Central memory CD8-positive, alpha-beta T cell (primary cell): ENCODE results near the gene TBCA.

Experiments
- ATAC-seq: fragments of 150-1000 bp; cut with Tn5 transposase; replicated peaks from 2 replicates; pipeline ENCODE4 v1.10.0; 2022; ENCODE audit warnings: mild to moderate bottlenecking, moderate FRiP score, moderate number of reproducible peaks; ENCODE audit not compliant: poor library complexity, severe bottlenecking; ENCODE audit errors: extremely low read depth
- DNase-seq, 2 donors: peaks; one replicate each; pipeline ENCODE4 v3.0.0; 2021; ENCODE audit warnings: low spot score in 2 of 2
- H3K27ac Mint-ChIP-seq: one replicate; pipeline ENCODE4 v1.8.0; 2022; ENCODE audit warnings: low read depth, mild to moderate bottlenecking, moderate library complexity, mixed read lengths
- H3K27me3 Mint-ChIP-seq: one replicate; pipeline ENCODE4 v1.8.0; 2022; ENCODE audit warnings: mixed read lengths
- H3K36me3 Mint-ChIP-seq: one replicate; pipeline ENCODE4 v1.8.0; 2022; ENCODE audit warnings: mild to moderate bottlenecking, moderate library complexity, mixed read lengths; ENCODE audit not compliant: insufficient read depth
- H3K4me1 Mint-ChIP-seq: one replicate; pipeline ENCODE4 v1.8.0; 2022; ENCODE audit warnings: mixed read lengths
- H3K4me3 Mint-ChIP-seq: one replicate; pipeline ENCODE4 v1.8.0; 2022; ENCODE audit warnings: mild to moderate bottlenecking, moderate library complexity, mixed read lengths
- H3K9me3 Mint-ChIP-seq: one replicate; pipeline ENCODE4 v1.8.0; 2022; ENCODE audit warnings: mixed read lengths

TBCA gene

DNA sequence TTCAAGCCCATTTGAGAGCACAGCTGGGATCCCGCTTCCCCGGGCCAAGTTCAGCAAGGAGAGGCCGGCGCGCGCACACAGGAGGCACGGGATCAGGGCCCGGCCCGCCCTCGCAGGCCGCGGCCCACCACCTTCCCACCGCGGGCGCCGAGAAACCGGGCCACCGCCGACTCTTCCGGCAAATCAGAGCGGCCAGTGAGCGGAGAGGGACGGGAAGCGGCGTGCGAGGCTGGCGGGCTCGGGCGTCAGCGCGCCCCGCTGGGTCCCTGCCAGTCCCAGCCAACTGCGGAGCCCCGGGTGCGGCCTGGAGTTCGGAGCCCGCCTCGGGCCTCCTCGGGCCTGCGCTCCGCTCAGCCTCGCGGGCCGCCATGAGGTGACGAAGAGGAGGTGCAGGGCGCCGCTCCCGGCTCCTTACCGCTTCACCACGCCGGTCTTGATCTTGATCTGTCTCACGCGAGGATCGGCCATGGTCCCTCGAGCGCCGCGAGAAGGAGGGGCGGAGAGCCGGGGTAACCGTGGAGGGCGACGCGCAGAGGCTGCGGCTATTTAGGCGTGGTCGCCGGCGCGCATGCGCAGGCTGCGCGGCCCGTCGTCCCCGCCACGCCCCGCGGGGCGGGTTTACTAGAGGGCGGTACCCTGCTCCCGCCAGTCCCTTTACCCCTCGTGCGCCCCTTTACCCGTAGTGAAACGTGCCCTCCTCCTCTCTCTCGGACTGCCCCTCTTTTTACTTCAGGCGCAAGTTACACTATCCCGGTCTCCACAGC, at the start of gene TBCA:
Gene TBCA, minus strand, starts transcription at position 550 of the 764 bp plus-strand sequence. Its CDS starts 82 bp downstream, at position 468.
- peak within 1 kb of the TSS; percentile 90 for H3K4me3 Mint-ChIP-seq
- ATAC-seq (peak; percentile 87), DNase-seq (peak; percentile 88 to 91)
- H3K36me3 Mint-ChIP-seq, result peaks cover 24% of the 10 kb centered on the region
- no peaks in the 10 kb centered on the region for H3K27me3 Mint-ChIP-seq
- H3K9me3 Mint-ChIP-seq, result no peaks in the 10 kb centered on the region
- peak within 1 kb of the TSS; percentile 95 for H3K27ac Mint-ChIP-seq
- peaks cover 39% of the 10 kb centered on the region for H3K4me1 Mint-ChIP-seq

- Mint-ChIP-seq H3K9me3 (no peaks in the 10 kb centered on the region), H3K36me3 (no peaks in the 10 kb centered on the region), H3K4me3 (no peak overlapping the region), H3K4me1 (no peaks in the 10 kb centered on the region), H3K27me3 (peaks cover 37% of the 10 kb centered on the region), H3K27ac (no peak overlapping the region)
- DNase-seq (no peak), ATAC-seq (no peak)
Measured at GRCh38 chr5:77824981-77825380, 48.8 kb upstream of the TBCA start.

DNA sequence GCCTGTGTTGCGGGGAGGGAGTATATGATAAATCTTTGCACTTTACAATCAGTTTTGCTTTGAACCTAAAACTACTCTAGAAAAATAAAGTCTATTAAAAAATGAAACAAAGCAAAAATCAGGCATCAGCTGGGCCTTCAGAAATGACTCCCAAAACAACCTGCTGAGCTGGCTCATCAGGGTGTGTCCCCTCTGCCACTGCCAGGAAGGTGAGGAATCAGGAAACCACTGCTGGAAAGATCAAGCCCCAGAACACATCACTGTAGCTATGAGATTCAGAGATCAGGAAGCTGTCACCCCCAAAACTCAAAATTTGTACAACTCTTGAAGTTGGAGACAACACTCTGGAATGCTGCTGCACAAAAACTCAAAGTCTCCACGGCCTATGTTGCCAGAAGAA, 40.5 kb upstream of the TBCA start:
- DNase-seq (no peak), ATAC-seq (no peak)
- H3K4me1 Mint-ChIP-seq, result no peaks in the 10 kb centered on the region
- no peaks in the 10 kb centered on the region for H3K9me3 Mint-ChIP-seq
- peaks cover 4% of the 10 kb centered on the region for H3K36me3 Mint-ChIP-seq
- peaks cover 41% of the 10 kb centered on the region for H3K27me3 Mint-ChIP-seq
- H3K27ac Mint-ChIP-seq, result no peak overlapping the region
- H3K4me3 Mint-ChIP-seq, result no peak overlapping the region

DNA sequence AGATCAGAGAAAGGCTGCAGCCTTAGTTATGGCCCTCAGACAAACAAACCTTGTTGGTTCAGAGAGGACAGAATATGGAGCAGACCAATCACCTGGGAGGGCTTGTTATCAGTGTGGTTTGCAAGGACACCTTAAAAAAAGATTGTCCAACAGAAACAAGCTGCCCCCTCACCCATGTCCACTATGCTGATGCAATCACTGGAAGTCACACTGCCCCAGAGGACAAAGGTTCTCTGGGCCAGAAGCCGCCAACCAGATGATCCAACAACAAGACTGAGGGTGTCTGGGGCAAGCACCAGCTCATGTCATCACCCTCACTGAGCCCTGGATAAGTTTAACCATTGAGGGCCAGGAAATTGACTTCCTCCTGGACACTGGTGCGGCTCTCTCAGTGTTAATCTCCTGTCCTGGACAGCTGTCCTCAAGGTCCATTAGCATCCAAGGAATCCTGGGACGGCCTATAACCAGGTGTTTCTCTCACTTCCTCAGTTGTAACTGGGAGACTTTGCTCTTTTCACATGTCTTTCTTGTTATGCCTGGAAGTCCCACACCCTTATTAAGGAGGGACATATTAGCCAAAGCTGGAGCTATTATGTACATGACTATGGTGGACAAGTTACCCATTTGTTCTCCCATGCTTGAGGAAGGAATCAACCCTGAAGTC, 36.9 kb upstream of the TBCA start:
- H3K9me3 Mint-ChIP-seq, result peaks cover 6% of the 10 kb centered on the region
- H3K4me1 Mint-ChIP-seq, result no peaks in the 10 kb centered on the region
- no peak for DNase-seq
- H3K36me3 Mint-ChIP-seq, result peaks cover 4% of the 10 kb centered on the region
- H3K27me3 Mint-ChIP-seq, result peaks cover 39% of the 10 kb centered on the region
- no peak overlapping the region for H3K4me3 Mint-ChIP-seq
- ATAC-seq, result no peak
- no peak overlapping the region for H3K27ac Mint-ChIP-seq

DNA sequence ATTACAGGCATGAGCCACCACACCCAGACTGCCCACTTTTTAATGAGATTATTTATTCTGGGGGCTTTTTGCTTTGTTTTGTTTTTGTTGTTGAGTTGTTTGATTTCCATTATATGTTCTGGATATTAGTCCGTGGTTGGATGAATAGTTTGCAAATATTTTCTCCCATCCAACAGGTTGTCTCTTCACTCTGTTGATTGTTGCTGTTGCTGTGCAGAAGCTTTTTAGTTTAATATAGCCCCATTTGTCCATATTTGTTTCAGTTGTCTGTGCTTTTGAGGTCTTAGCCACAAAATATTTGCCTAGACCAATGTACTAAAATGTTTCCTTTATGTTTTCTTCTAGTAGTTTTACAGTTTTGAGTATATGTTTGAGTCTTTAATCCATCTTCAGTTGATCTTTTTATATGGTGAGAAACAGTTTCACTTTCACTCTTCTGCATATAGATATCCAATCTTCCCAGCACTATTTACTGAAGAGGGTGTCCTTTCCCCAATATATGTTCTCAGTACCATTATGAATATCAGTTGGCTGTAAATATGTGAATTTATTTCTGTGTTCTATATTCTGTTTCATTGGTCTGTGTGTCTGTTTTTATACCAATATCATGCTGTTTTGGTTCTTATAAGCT, 30.2 kb upstream of the TBCA start:
- H3K36me3 Mint-ChIP-seq, result no peaks in the 10 kb centered on the region

GRCh38 chr5:77798456-77798855, 22.3 kb upstream of the TBCA start:
- ATAC-seq (no peak), DNase-seq (no peak)
- peaks cover 55% of the 10 kb centered on the region for H3K27me3 Mint-ChIP-seq
- H3K9me3 Mint-ChIP-seq, result peaks cover 15% of the 10 kb centered on the region
- no peak overlapping the region for H3K27ac Mint-ChIP-seq
- H3K4me1 Mint-ChIP-seq, result no peaks in the 10 kb centered on the region
- H3K4me3 Mint-ChIP-seq, result no peak overlapping the region
- no peaks in the 10 kb centered on the region for H3K36me3 Mint-ChIP-seq

More for the DNA sequence above, 30.2 kb upstream of the TBCA start:
- DNase-seq, result no peak
- Mint-ChIP-seq H3K9me3 (peaks cover 13% of the 10 kb centered on the region), H3K27me3 (peaks cover 4% of the 10 kb centered on the region), H3K4me1 (peaks cover 10% of the 10 kb centered on the region), H3K4me3 (peak overlapping the region; percentile 61), H3K27ac (peak overlapping the region; percentile 14)
- no peak for ATAC-seq

GRCh38 chr5:77797136-77797535, 21.0 kb upstream of the TBCA start:
- H3K9me3 Mint-ChIP-seq, result peaks cover 8% of the 10 kb centered on the region
- H3K4me1 Mint-ChIP-seq, result no peaks in the 10 kb centered on the region
- H3K27ac Mint-ChIP-seq, result no peak overlapping the region
- no peaks in the 10 kb centered on the region for H3K36me3 Mint-ChIP-seq
- no peak for DNase-seq
- peaks cover 69% of the 10 kb centered on the region for H3K27me3 Mint-ChIP-seq
- no peak for ATAC-seq
- no peak overlapping the region for H3K4me3 Mint-ChIP-seq

DNA sequence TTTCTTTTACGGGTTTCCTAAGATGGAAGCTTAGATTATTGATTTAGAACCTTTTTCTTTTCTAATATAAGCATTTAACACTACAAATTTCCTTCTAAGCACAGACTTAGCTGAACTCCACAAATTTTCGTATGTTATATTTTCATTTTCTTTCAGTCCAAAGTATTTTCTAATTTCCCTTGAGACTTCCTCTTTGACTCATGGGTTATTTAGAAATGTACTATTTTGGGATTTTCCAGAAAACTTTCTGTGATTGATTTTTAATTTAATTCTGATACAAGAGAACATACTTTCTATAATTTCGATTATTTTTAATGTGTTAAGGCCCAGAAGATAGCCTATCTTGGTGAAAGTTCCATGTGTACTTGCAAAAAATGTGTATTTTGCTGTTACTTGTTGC, 19.7 kb upstream of the TBCA start:
- H3K9me3 Mint-ChIP-seq, result peaks cover 8% of the 10 kb centered on the region
- ATAC-seq, result no peak
- no peaks in the 10 kb centered on the region for H3K4me1 Mint-ChIP-seq
- peaks cover 72% of the 10 kb centered on the region for H3K27me3 Mint-ChIP-seq
- no peaks in the 10 kb centered on the region for H3K36me3 Mint-ChIP-seq
- no peak overlapping the region for H3K4me3 Mint-ChIP-seq
- H3K27ac Mint-ChIP-seq, result no peak overlapping the region
- DNase-seq, result no peak

DNA sequence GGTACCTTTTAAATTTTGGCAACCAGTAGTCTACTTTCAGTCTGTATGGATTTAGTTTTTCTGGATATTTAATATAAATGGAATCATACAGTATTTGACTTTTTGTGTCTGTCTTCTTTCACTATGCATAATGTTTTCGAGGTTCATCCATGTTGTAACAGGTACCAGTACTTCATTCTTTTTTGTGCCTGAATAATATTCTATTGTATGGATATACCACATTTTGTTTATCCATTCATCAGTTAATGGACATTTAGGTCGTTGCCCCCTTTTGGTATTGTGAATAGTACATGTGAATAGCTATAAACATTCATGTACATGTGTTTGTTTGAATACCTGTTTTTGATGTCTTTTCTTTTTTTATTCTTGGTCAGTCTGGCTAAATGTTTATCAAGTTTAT, 19.1 kb upstream of the TBCA start:
- no peaks in the 10 kb centered on the region for H3K36me3 Mint-ChIP-seq
- no peak overlapping the region for H3K4me3 Mint-ChIP-seq
- no peaks in the 10 kb centered on the region for H3K4me1 Mint-ChIP-seq
- DNase-seq (no peak), ATAC-seq (no peak)
- peaks cover 8% of the 10 kb centered on the region for H3K9me3 Mint-ChIP-seq
- peaks cover 70% of the 10 kb centered on the region for H3K27me3 Mint-ChIP-seq
- H3K27ac Mint-ChIP-seq, result no peak overlapping the region

GRCh38 chr5:77791926-77792325, 15.8 kb upstream of the TBCA start:
- H3K27ac Mint-ChIP-seq, result no peak overlapping the region
- peaks cover 37% of the 10 kb centered on the region for H3K27me3 Mint-ChIP-seq
- no peak for DNase-seq
- H3K4me3 Mint-ChIP-seq, result no peak overlapping the region
- peaks cover 8% of the 10 kb centered on the region for H3K9me3 Mint-ChIP-seq
- H3K4me1 Mint-ChIP-seq, result no peaks in the 10 kb centered on the region
- H3K36me3 Mint-ChIP-seq, result no peaks in the 10 kb centered on the region
- no peak for ATAC-seq

GRCh38 chr5:77791356-77791755, 15.2 kb upstream of the TBCA start:
- H3K9me3 Mint-ChIP-seq, result peaks cover 8% of the 10 kb centered on the region
- H3K27me3 Mint-ChIP-seq, result peaks cover 31% of the 10 kb centered on the region
- no peak overlapping the region for H3K4me3 Mint-ChIP-seq
- no peaks in the 10 kb centered on the region for H3K4me1 Mint-ChIP-seq
- H3K36me3 Mint-ChIP-seq, result no peaks in the 10 kb centered on the region
- no peak for DNase-seq
- no peak overlapping the region for H3K27ac Mint-ChIP-seq
- no peak for ATAC-seq

DNA sequence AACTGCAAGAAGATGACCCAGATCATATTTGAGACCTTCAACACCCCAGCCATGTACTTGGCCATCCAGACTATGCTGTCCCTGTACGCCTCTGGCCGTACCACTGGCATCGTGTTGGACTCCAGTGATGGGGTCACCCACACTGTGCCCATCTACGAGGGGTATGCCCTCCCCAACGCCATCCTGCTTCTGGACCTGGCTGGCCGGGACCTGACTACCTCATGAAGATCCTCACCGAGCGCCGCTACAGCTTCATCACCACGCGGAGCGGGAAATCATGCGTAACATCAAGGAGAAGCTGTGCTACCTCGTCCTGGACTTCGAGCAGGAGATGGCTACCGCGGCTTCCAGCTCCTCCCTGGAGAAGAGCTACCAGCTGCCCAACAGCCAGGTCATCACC, 9.1 kb upstream of the TBCA start:
- H3K9me3 Mint-ChIP-seq, result no peaks in the 10 kb centered on the region
- no peak overlapping the region for H3K4me3 Mint-ChIP-seq
- no peaks in the 10 kb centered on the region for H3K27me3 Mint-ChIP-seq
- DNase-seq, result no peak
- no peaks in the 10 kb centered on the region for H3K36me3 Mint-ChIP-seq
- no peaks in the 10 kb centered on the region for H3K4me1 Mint-ChIP-seq
- no peak overlapping the region for H3K27ac Mint-ChIP-seq
- ATAC-seq, result no peak

- DNase-seq (no peak), ATAC-seq (no peak)
- no peaks in the 10 kb centered on the region for H3K4me1 Mint-ChIP-seq
- no peaks in the 10 kb centered on the region for H3K36me3 Mint-ChIP-seq
- H3K27me3 Mint-ChIP-seq, result no peaks in the 10 kb centered on the region
- no peaks in the 10 kb centered on the region for H3K9me3 Mint-ChIP-seq
- no peak overlapping the region for H3K27ac Mint-ChIP-seq
- no peak overlapping the region for H3K4me3 Mint-ChIP-seq
Measured at GRCh38 chr5:77784735-77785134, 8.6 kb upstream of the TBCA start.
